Endodermal cell (in vitro differentiated cells): Measurements from ENCODE around the gene RBMS1. TPM values are rescaled to one million over a fixed set of nuclear protein-coding genes. Genes with fewer than 3 reads are reported as not detected.
"Not testable (repeated sequence)": the region's sequence is repeated elsewhere in the genome, so short reads cannot be mapped to it uniquely, and the experiment has no call there.

Experiments
- DNase-seq: peaks from one replicate; pipeline ENCODE4 v3.0.0-alpha.2; 2017
- H3K27ac ChIP-seq: 2 replicates; pipeline ENCODE4 v1.5.1; 2013; ENCODE audit warnings: mild to moderate bottlenecking, low read depth, low read length, moderate library complexity
- H3K27me3 ChIP-seq: 2 replicates; pipeline ENCODE4 v1.6.1; 2013; ENCODE audit warnings: mild to moderate bottlenecking, low read length, moderate library complexity; ENCODE audit not compliant: insufficient read depth, control insufficient read depth, poor library complexity, severe bottlenecking
- H3K36me3 ChIP-seq: 2 replicates; pipeline ENCODE4 v1.7.0; 2013; ENCODE audit warnings: mild to moderate bottlenecking, low read length, moderate library complexity; ENCODE audit not compliant: control insufficient read depth, insufficient read depth
- H3K4me1 ChIP-seq: one replicate; pipeline ENCODE4 v1.7.0; 2013; ENCODE audit warnings: low read length; ENCODE audit not compliant: control insufficient read depth, insufficient read depth
- H3K4me3 ChIP-seq: 2 replicates; pipeline ENCODE4 v1.5.1; 2013; ENCODE audit warnings: mild to moderate bottlenecking, low read length, moderate library complexity
- H3K9ac ChIP-seq: 2 replicates; pipeline ENCODE4 v1.6.1; 2013; ENCODE audit warnings: mild to moderate bottlenecking, low read length, moderate library complexity; ENCODE audit not compliant: poor library complexity, severe bottlenecking; ENCODE audit errors: extremely low read depth
- H3K9me3 ChIP-seq: 2 replicates; pipeline ENCODE4 v1.6.1; 2013; ENCODE audit warnings: mild to moderate bottlenecking, low read length, moderate library complexity; ENCODE audit not compliant: control insufficient read depth
- H3K27ac Mint-ChIP-seq: 2 replicates; pipeline ENCODE4 v1.8.0; 2020; ENCODE audit warnings: mixed read lengths
- H3K27me3 Mint-ChIP-seq: 2 replicates; pipeline ENCODE4 v1.8.0; 2021; ENCODE audit warnings: mild to moderate bottlenecking, mixed read lengths; ENCODE audit not compliant: insufficient read depth
- H3K36me3 Mint-ChIP-seq: 2 replicates; pipeline ENCODE4 v1.8.0; 2020; ENCODE audit warnings: low read depth, mixed read lengths
- H3K4me1 Mint-ChIP-seq: 2 replicates; pipeline ENCODE4 v1.8.0; 2020; ENCODE audit warnings: mixed read lengths
- H3K4me3 Mint-ChIP-seq: 2 replicates; pipeline ENCODE4 v1.8.0; 2020; ENCODE audit warnings: mild to moderate bottlenecking, moderate library complexity, mixed read lengths
- H3K9me3 Mint-ChIP-seq: 2 replicates; pipeline ENCODE4 v1.8.0; 2020; ENCODE audit warnings: mild to moderate bottlenecking, mixed read lengths
- CTCF ChIP-seq: fragments of 200-600 bp; sonication (generic); conservative IDR thresholded peaks from 2 replicates; pipeline ENCODE4 v1.5.0; 2021; ENCODE audit warnings: antibody characterized with exemption, mild to moderate bottlenecking
- WGBS, 2 experiments: methylation state at CpG; one replicate each; pipeline versions ENCODE4 v1.1.5 to v1.1.7; 2013; ENCODE audit warnings: missing lambda C conversion rate in 2 of 2, mixed read lengths in 1 of 2; ENCODE audit not compliant: insufficient coverage in 1 of 2, insufficient read length in 1 of 2; 5-methylcytosine and 5-hydroxymethylcytosine counted together
- total RNA-seq, 2 donors: library from RNA; stranded (reverse); fragmentation: NEBNext Ultra II Directional in 1 of 2; extraction: Animal tissue kit (Norgen Biotek cat#: 25700) in 1 of 2; gene quantifications; 2 replicates in 1 of 2; 3 replicates in 1 of 2; pipeline ENCODE4 v1.2.1, GENCODE V29; 2021

Gene RBMS1
- total RNA-seq, 2 donors from 2014 or later, result 90.7 to 124 TPM

GRCh38 chr2:160425434-160426151 lies 68.0 kb downstream of the RBMS1 start:
- no peak for TF ChIP-seq CTCF
- H3K9me3 Mint-ChIP-seq, result peaks cover 7% of the 10 kb centered on the region
- peaks cover 30% of the 10 kb centered on the region for H3K36me3 ChIP-seq
- H3K27me3 ChIP-seq, result no peaks in the 10 kb centered on the region
- 92 to 93% methylated on average over 2 to 3 of the region's 4 CpGs for WGBS, 2 experiments
- H3K4me1 ChIP-seq, result no peaks in the 10 kb centered on the region
- H3K27ac ChIP-seq, result no peak overlapping the region
- H3K27ac Mint-ChIP-seq, result no peak overlapping the region
- no peak overlapping the region for H3K9ac ChIP-seq
- no peak overlapping the region for H3K4me3 ChIP-seq
- H3K9me3 ChIP-seq, result peaks cover 12% of the 10 kb centered on the region
- H3K27me3 Mint-ChIP-seq, result no peaks in the 10 kb centered on the region
- no peak for DNase-seq
- H3K4me1 Mint-ChIP-seq, result peaks cover 8% of the 10 kb centered on the region
- H3K4me3 Mint-ChIP-seq, result no peak overlapping the region
- H3K36me3 Mint-ChIP-seq, result peaks cover 38% of the 10 kb centered on the region

DNA sequence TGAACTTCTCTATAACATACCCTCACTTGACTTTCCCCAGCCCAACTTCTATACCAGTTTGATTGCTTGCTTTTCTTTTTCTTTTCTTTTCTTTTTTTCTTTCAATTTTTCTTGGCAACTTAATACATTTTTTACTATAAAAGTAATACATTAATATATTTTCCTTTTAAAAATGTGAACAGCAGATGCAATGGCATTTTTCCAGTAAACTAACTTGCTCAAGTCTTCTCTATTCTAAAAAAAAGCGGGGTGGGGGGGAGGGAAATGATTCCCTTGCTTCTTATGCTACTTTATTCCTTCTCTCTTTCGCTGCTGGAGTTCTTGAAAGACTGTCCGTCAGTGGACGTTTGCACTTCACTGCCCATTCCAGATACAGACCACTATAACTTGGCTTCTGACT lies 70.5 kb downstream of the RBMS1 start:
- H3K4me3 Mint-ChIP-seq, result no peak overlapping the region
- Histone ChIP-seq H3K4me1 (no peaks in the 10 kb centered on the region), H3K27ac (no peak overlapping the region), H3K9ac (no peak overlapping the region), H3K9me3 (no peaks in the 10 kb centered on the region), H3K4me3 (no peak overlapping the region), H3K36me3 (peaks cover 11% of the 10 kb centered on the region), H3K27me3 (no peaks in the 10 kb centered on the region)
- 94 to 96% methylated on average over 3 to 4 of the region's 4 CpGs for WGBS, 2 experiments
- peaks cover 29% of the 10 kb centered on the region for H3K36me3 Mint-ChIP-seq
- H3K27ac Mint-ChIP-seq, result no peak overlapping the region
- no peak for TF ChIP-seq CTCF
- no peaks in the 10 kb centered on the region for H3K27me3 Mint-ChIP-seq
- peaks cover 8% of the 10 kb centered on the region for H3K4me1 Mint-ChIP-seq
- H3K9me3 Mint-ChIP-seq, result peaks cover 4% of the 10 kb centered on the region
- DNase-seq, result no peak

GRCh38 chr2:160421646-160422501 lies 71.7 kb downstream of the RBMS1 start:
- H3K4me1 ChIP-seq, H3K9me3 ChIP-seq, H3K9me3 Mint-ChIP-seq, H3K27ac Mint-ChIP-seq, H3K4me3 Mint-ChIP-seq, H3K27me3 Mint-ChIP-seq, H3K4me1 Mint-ChIP-seq, H3K9ac ChIP-seq, H3K27me3 ChIP-seq, H3K36me3 ChIP-seq, DNase-seq, H3K27ac ChIP-seq, H3K4me3 ChIP-seq: not testable (repeated sequence)
- WGBS, 2 experiments, result 82 to 99% methylated on average over 2 of the region's 3 CpGs
- H3K36me3 Mint-ChIP-seq, result peaks cover 22% of the 10 kb centered on the region
